AG09309 (cell line): ENCODE data around the gene LRRC8D.

Source experiments
- DNase-seq: peaks from one replicate; pipeline ENCODE4 v3.0.0-alpha.2; 2010; ENCODE audit warnings: low read depth
- H3K4me3 ChIP-seq: 2 replicates; pipeline ENCODE4 v1.5.1; 2011; ENCODE audit warnings: mild to moderate bottlenecking, low read depth, low read length, moderate library complexity; ENCODE audit not compliant: control insufficient read depth
- TF ChIP-seq, protein P1 (sequence below): IDR thresholded peaks from 2 replicates; pipeline ENCODE4 v1.5.1; 2011; ENCODE audit warnings: mild to moderate bottlenecking, low read depth, low read length, inconsistent platforms; ENCODE audit not compliant: insufficient read depth, control insufficient read depth; ENCODE audit errors: missing control alignments

Gene LRRC8D

DNA sequence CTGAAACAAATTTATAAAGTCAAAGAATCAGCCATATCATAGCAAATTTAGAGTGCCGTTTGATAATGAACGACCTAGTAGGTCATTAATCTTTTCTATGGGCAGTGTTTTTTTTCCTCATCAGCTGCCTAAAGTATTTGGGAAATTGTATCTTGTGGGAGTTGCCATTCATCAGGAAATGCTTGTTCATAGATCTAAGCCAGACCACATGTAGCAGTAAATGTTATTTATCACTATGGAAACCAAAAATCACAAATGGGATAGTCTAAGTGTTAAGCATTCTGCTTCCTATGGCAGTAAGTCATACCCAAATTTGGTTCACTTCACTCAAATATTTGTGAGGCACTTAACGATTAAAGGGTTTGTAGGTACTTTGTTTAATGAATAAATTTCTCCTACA lies 52.9 kb downstream of the LRRC8D start:
- H3K4me3 ChIP-seq = no peak overlapping the region
- TF ChIP-seq, protein P1, sequence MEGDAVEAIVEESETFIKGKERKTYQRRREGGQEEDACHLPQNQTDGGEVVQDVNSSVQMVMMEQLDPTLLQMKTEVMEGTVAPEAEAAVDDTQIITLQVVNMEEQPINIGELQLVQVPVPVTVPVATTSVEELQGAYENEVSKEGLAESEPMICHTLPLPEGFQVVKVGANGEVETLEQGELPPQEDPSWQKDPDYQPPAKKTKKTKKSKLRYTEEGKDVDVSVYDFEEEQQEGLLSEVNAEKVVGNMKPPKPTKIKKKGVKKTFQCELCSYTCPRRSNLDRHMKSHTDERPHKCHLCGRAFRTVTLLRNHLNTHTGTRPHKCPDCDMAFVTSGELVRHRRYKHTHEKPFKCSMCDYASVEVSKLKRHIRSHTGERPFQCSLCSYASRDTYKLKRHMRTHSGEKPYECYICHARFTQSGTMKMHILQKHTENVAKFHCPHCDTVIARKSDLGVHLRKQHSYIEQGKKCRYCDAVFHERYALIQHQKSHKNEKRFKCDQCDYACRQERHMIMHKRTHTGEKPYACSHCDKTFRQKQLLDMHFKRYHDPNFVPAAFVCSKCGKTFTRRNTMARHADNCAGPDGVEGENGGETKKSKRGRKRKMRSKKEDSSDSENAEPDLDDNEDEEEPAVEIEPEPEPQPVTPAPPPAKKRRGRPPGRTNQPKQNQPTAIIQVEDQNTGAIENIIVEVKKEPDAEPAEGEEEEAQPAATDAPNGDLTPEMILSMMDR = no peak
- peak; percentile 63 for DNase-seq

DNA sequence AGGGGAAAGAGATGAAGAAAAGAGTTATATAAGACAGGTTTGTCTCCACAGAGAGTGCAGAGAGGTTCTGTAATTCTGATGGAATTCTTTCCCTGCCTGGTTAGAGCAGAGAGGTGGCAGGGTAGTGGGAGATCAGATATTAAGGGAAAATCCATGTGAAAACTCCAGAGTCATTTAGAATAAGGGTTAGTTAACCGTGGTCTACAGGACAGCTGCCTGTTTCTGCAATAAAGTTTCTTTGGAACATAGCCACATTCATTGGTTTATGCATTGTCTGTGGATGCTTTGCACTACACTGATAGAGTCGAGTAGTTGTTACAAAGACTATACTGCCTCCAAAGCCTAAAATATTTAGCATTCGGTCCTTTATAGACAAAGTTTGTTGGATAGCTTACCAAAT lies 55.6 kb downstream of the LRRC8D start:
- TF ChIP-seq, protein P1 = no peak
- no peak for DNase-seq
- H3K4me3 ChIP-seq = no peak overlapping the region

- TF ChIP-seq, protein P1 = no peak
- no peak overlapping the region for H3K4me3 ChIP-seq
- DNase-seq = no peak
Measured at GRCh38 chr1:89877756-89878155, 56.9 kb downstream of the LRRC8D start.

DNA sequence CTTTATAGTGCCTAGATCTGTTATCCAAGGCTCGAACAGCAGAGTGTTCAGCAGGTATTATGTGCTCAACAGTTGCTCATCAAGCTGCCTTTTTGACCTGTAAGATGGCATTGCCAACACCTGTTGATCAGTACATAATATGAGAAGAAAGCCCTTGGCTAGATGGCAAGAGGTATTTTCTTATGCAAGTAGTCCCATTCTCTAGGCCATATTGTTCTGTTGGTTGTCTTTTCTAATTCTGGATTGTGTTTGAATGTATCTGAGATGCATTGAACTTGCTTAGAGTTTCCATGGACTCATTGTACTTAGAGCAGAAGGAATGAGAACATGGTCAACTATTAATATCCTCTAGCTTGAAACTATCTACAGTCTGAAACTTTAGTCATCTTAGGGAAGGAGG lies 57.4 kb downstream of the LRRC8D start:
- H3K4me3 ChIP-seq = no peak overlapping the region
- TF ChIP-seq, protein P1 = no peak
- DNase-seq = no peak

GRCh38 chr1:89880679-89881078 lies 59.8 kb downstream of the LRRC8D start:
- H3K4me3 ChIP-seq = no peak overlapping the region
- TF ChIP-seq, protein P1 = no peak
- DNase-seq = no peak

DNA sequence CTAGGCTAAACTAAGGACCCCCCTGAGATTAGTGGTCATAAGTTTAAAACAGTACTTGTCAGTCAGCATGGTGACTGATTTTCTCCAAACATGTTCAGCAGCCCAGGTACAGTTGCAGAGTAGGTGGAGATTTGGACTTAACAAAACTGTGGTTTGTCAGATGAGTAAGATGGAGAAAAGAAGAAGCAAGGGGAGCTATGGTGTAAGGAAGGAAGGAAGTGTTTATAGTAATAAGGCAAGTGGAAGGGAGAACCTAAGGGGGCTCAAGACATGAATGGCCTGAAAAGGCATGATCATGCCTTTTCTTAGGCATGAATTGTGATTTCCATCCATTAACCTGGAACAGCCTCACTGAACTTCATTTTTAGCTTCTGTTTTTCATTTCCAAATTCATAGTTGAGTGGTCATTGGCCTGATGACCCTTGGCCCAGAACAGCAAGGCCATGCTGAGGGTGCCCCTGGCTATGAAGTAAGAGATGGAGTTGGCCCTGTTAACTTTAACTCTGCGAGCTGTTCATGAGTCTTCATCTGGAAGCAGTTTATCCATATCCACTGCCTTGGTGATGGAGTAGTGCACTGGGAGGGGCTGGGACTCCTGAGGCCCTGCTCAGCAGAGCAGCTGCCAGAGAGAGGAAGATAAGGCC lies 60.7 kb downstream of the LRRC8D start:
- H3K4me3 ChIP-seq = no peak overlapping the region
- DNase-seq = no peak
- TF ChIP-seq, protein P1 = no peak
